Trophoblast cell (in vitro differentiated cells and primary cell): ENCODE data around the gene NPDC1.
A peak's percentile ranks its signal among the peaks of the same experiment; 100 is the strongest.

Source experiments
- DNase-seq, 2 donors: peaks; one replicate each; pipeline ENCODE4 v3.0.0-alpha.2; 2016
- H2AFZ ChIP-seq: 2 replicates; pipeline ENCODE4 v1.6.1; 2013; ENCODE audit warnings: low read length, moderate library complexity, mild to moderate bottlenecking; ENCODE audit not compliant: insufficient read depth, poor library complexity
- H2AK5ac ChIP-seq: 2 replicates; pipeline ENCODE4 v1.6.1; 2013; ENCODE audit warnings: mild to moderate bottlenecking, low read length
- H2BK120ac ChIP-seq: 2 replicates; pipeline ENCODE4 v1.6.1; 2013; ENCODE audit warnings: low read length, mild to moderate bottlenecking, moderate library complexity; ENCODE audit not compliant: insufficient read depth, poor library complexity
- H2BK12ac ChIP-seq: 2 replicates; pipeline ENCODE4 v1.6.1; 2013; ENCODE audit warnings: mild to moderate bottlenecking, low read length, moderate library complexity
- H2BK5ac ChIP-seq: 2 replicates; pipeline ENCODE4 v1.6.1; 2013; ENCODE audit warnings: low read length, low read depth, moderate library complexity, mild to moderate bottlenecking; ENCODE audit not compliant: poor library complexity
- H3K14ac ChIP-seq: 2 replicates; pipeline ENCODE4 v1.6.1; 2013; ENCODE audit warnings: mild to moderate bottlenecking, low read length
- H3K18ac ChIP-seq: 2 replicates; pipeline ENCODE4 v1.6.1; 2013; ENCODE audit warnings: mild to moderate bottlenecking, low read length
- H3K23ac ChIP-seq: 2 replicates; pipeline ENCODE4 v1.6.1; 2013; ENCODE audit warnings: low read length
- H3K27ac ChIP-seq: 2 replicates; pipeline ENCODE4 v1.5.1; 2013; ENCODE audit warnings: low read depth, mild to moderate bottlenecking, inconsistent platforms, low read length, moderate library complexity
- H3K27me3 ChIP-seq: 2 replicates; pipeline ENCODE4 v1.6.1; 2013; ENCODE audit warnings: inconsistent platforms, mild to moderate bottlenecking, low read length, moderate library complexity; ENCODE audit not compliant: insufficient read depth
- H3K36me3 ChIP-seq, 2 experiments: 1 replicate in 1 of 2; 2 replicates in 1 of 2; pipeline ENCODE4 v1.6.1; 2013; ENCODE audit warnings: low read length in 2 of 2, mild to moderate bottlenecking in 2 of 2, moderate library complexity in 1 of 2; ENCODE audit not compliant: insufficient read depth in 2 of 2, control insufficient read depth in 1 of 2
- H3K4ac ChIP-seq: 2 replicates; pipeline ENCODE4 v1.6.1; 2013; ENCODE audit warnings: low read depth, mild to moderate bottlenecking, low read length, moderate library complexity
- H3K4me1 ChIP-seq, 2 experiments: 1 replicate in 1 of 2; 2 replicates in 1 of 2; pipeline ENCODE4 v1.6.1; 2013; ENCODE audit warnings: low read length in 2 of 2, mild to moderate bottlenecking in 2 of 2, moderate library complexity in 1 of 2; ENCODE audit not compliant: insufficient read depth in 2 of 2, control insufficient read depth in 1 of 2
- H3K4me2 ChIP-seq: 2 replicates; pipeline ENCODE4 v1.6.1; 2013; ENCODE audit warnings: inconsistent platforms, mild to moderate bottlenecking, low read length, moderate library complexity
- H3K4me3 ChIP-seq: 2 replicates; pipeline ENCODE4 v1.5.1; 2013; ENCODE audit warnings: mild to moderate bottlenecking, low read depth, low read length, inconsistent platforms
- H3K79me1 ChIP-seq: one replicate; pipeline ENCODE4 v1.6.1; 2013; ENCODE audit warnings: low read length
- H3K79me2 ChIP-seq: 2 replicates; pipeline ENCODE4 v1.6.1; 2013; ENCODE audit warnings: low read length, mild to moderate bottlenecking; ENCODE audit not compliant: control insufficient read depth, insufficient read depth, poor library complexity
- H3K9ac ChIP-seq: 2 replicates; pipeline ENCODE4 v1.6.1; 2013; ENCODE audit warnings: mild to moderate bottlenecking, low read length
- H3K9me3 ChIP-seq: 2 replicates; pipeline ENCODE4 v1.6.1; 2013; ENCODE audit warnings: low read depth, mild to moderate bottlenecking, control low read depth, inconsistent platforms, low read length; ENCODE audit not compliant: insufficient read depth
- H4K12ac ChIP-seq: 2 replicates; pipeline ENCODE4 v1.6.1; 2013; ENCODE audit warnings: low read depth, mild to moderate bottlenecking, low read length, moderate library complexity
- H4K8ac ChIP-seq: 2 replicates; pipeline ENCODE4 v1.6.1; 2013; ENCODE audit warnings: low read depth, mild to moderate bottlenecking, low read length, moderate library complexity
- H4K91ac ChIP-seq: one replicate; pipeline ENCODE4 v1.6.1; 2013; ENCODE audit warnings: low read depth, mild to moderate bottlenecking, low read length, moderate library complexity
- WGBS: extraction: QIAGEN DNeasy Blood & Tissue Kit; methylation state at CpG from one replicate; pipeline ENCODE4 v1.1.7; 2013; ENCODE audit warnings: missing lambda C conversion rate; ENCODE audit not compliant: insufficient read length, insufficient coverage; ENCODE audit errors: extremely low coverage; 5-methylcytosine and 5-hydroxymethylcytosine counted together

The NPDC1 gene

GRCh38 chr9:136996361-136997292 lies 49.4 kb downstream of the NPDC1 start, which contains the start of gene CLIC3:
TSS of gene CLIC3 (minus strand) at chr9:136996568. CDS start at chr9:136996543, 25 bp downstream.
- H2BK120ac ChIP-seq: peak within 1 kb of the TSS; percentile 80
- peak within 1 kb of the TSS; percentile 85 for H2BK12ac ChIP-seq
- no CpG with 5 or more reads among the region's 35 CpGs for WGBS
- peak within 1 kb of the TSS; percentile 86 for H3K14ac ChIP-seq
- peak within 1 kb of the TSS; percentile 84 for H4K8ac ChIP-seq
- DNase-seq: peak; percentile 87 to 92
- H2BK5ac ChIP-seq: peak within 1 kb of the TSS; percentile 83
- H3K79me1 ChIP-seq: peaks cover 46% of the 10 kb centered on the region
- peak within 1 kb of the TSS; percentile 80 for H4K12ac ChIP-seq
- peak within 1 kb of the TSS; percentile 57 for H3K4me2 ChIP-seq
- peak within 1 kb of the TSS; percentile 19 for H3K9ac ChIP-seq
- peaks cover 15 to 21% of the 10 kb centered on the region in 2 experiments for H3K36me3 ChIP-seq
- H2AK5ac ChIP-seq: peak within 1 kb of the TSS; percentile 96
- H3K18ac ChIP-seq: peak within 1 kb of the TSS; percentile 86
- H3K79me2 ChIP-seq: peaks cover 15% of the 10 kb centered on the region
- H3K4ac ChIP-seq: peak within 1 kb of the TSS; percentile 61
- no peaks in the 10 kb centered on the region for H3K9me3 ChIP-seq
- H3K23ac ChIP-seq: no peak within 1 kb of the TSS
- H4K91ac ChIP-seq: peak within 1 kb of the TSS; percentile 89
- peaks cover 44 to 60% of the 10 kb centered on the region in 2 experiments for H3K4me1 ChIP-seq
- no peaks in the 10 kb centered on the region for H3K27me3 ChIP-seq
- peak within 1 kb of the TSS; percentile 63 for H3K27ac ChIP-seq
- H3K4me3 ChIP-seq: peak within 1 kb of the TSS; percentile 17
- H2AFZ ChIP-seq: peak within 1 kb of the TSS; percentile 56

DNA sequence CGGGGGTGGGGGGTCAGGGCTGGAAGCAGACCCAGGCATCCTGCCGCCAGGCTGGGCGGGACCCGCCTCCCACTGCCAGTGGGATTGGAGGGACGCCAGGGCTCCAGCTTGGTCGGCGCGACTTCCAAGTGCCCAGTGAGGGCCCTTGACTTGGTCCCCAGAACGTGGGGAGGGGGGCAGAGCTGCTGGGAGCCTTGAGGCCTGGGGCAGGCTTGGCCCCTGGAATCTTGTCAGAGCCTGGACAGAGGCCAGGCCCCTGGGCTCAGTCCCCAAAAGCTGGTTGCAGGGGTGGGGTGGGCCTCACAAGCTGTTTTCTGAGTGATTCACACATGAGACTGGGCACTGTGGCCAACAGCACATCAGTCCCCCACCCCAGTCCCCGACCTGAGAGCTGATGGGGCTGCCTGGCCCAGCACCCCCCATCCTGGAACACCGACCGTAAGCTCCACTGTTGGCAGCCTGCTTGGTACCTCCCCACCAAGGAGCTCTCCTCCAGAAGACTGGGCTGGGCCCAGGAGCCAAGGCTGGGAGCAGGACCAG lies 50.1 kb downstream of the NPDC1 start:
- peak overlapping the region; percentile 84 for H4K8ac ChIP-seq
- H3K14ac ChIP-seq: peak overlapping the region; percentile 86
- H3K27ac ChIP-seq: peak overlapping the region; percentile 63
- peak overlapping the region; percentile 83 for H3K18ac ChIP-seq
- peak overlapping the region; percentile 61 for H3K4ac ChIP-seq
- H2BK12ac ChIP-seq: peak overlapping the region; percentile 79
- WGBS: no CpG with 5 or more reads among the region's 12 CpGs
- peaks cover 15% of the 10 kb centered on the region for H3K79me2 ChIP-seq
- peak overlapping the region; percentile 83 for H2BK5ac ChIP-seq
- peak overlapping the region; percentile 19 for H3K9ac ChIP-seq
- H3K4me2 ChIP-seq: peak overlapping the region; percentile 57
- H2AK5ac ChIP-seq: peak overlapping the region; percentile 96
- peaks cover 44 to 60% of the 10 kb centered on the region in 2 experiments for H3K4me1 ChIP-seq
- no peak overlapping the region for H3K23ac ChIP-seq
- no peak overlapping the region for H3K4me3 ChIP-seq
- peak overlapping the region; percentile 30 for H2AFZ ChIP-seq
- no peaks in the 10 kb centered on the region for H3K9me3 ChIP-seq
- peaks cover 46% of the 10 kb centered on the region for H3K79me1 ChIP-seq
- H2BK120ac ChIP-seq: peak overlapping the region; percentile 57
- H3K36me3 ChIP-seq: peaks cover 15 to 21% of the 10 kb centered on the region in 2 experiments
- no peak for DNase-seq
- H3K27me3 ChIP-seq: no peaks in the 10 kb centered on the region
- peak overlapping the region; percentile 88 for H4K91ac ChIP-seq
- peak overlapping the region; percentile 80 for H4K12ac ChIP-seq

DNA sequence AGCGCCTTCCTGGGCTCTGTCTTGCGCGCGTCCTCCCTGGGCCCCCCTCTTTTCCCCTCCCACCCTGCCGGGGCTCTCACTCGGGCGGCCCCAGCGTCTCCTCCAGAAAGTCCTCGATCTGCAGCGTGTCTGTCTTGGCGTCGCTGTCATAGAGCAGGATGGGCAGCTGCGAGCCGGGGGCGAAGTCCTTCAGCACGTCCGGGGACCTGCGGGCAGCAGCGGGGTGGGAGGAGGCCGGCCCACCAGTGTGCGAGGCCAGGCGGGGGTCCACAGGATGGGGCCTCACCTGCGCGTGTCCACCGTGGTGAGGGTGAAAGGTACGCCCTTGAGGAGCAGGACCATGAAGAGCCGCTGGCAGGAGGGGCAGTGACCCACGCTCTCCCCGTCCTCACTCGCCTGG lies 50.6 kb downstream of the NPDC1 start:
- H2BK120ac ChIP-seq: peak overlapping the region; percentile 43
- no peak overlapping the region for H3K27ac ChIP-seq
- H3K4me3 ChIP-seq: no peak overlapping the region
- no peak overlapping the region for H3K4ac ChIP-seq
- peaks cover 15% of the 10 kb centered on the region for H3K79me2 ChIP-seq
- peaks cover 3% of the 10 kb centered on the region for H3K9me3 ChIP-seq
- H2BK12ac ChIP-seq: no peak overlapping the region
- no peak for DNase-seq
- H3K27me3 ChIP-seq: no peaks in the 10 kb centered on the region
- H3K14ac ChIP-seq: no peak overlapping the region
- H4K8ac ChIP-seq: peak overlapping the region; percentile 40
- H3K4me2 ChIP-seq: no peak overlapping the region
- no peak overlapping the region for H4K12ac ChIP-seq
- H3K79me1 ChIP-seq: peaks cover 44% of the 10 kb centered on the region
- H3K36me3 ChIP-seq: peaks cover 15 to 21% of the 10 kb centered on the region in 2 experiments
- peak overlapping the region; percentile 74 for H2AK5ac ChIP-seq
- H2BK5ac ChIP-seq: no peak overlapping the region
- no peak overlapping the region for H4K91ac ChIP-seq
- H3K18ac ChIP-seq: peak overlapping the region; percentile 30
- H3K23ac ChIP-seq: no peak overlapping the region
- H2AFZ ChIP-seq: no peak overlapping the region
- no CpG with 5 or more reads among the region's 30 CpGs for WGBS
- peaks cover 43 to 57% of the 10 kb centered on the region in 2 experiments for H3K4me1 ChIP-seq
- H3K9ac ChIP-seq: no peak overlapping the region

- Histone ChIP-seq H3K4me2 (no peak overlapping the region), H4K91ac (no peak overlapping the region), H2BK12ac (no peak overlapping the region), H3K4me1 (peaks cover 40 to 54% of the 10 kb centered on the region in 2 experiments), H3K14ac (no peak overlapping the region), H2AK5ac (no peak overlapping the region), H3K18ac (no peak overlapping the region), H2AFZ (no peak overlapping the region), H4K8ac (no peak overlapping the region), H3K4me3 (no peak overlapping the region), H3K9me3 (peaks cover 3% of the 10 kb centered on the region), H2BK5ac (no peak overlapping the region), H4K12ac (no peak overlapping the region), H3K79me2 (peaks cover 15% of the 10 kb centered on the region), H3K27ac (no peak overlapping the region), H3K23ac (no peak overlapping the region), H3K27me3 (no peaks in the 10 kb centered on the region), H2BK120ac (no peak overlapping the region), H3K36me3 (peaks cover 15 to 21% of the 10 kb centered on the region in 2 experiments), H3K9ac (no peak overlapping the region), H3K4ac (no peak overlapping the region), H3K79me1 (peaks cover 42% of the 10 kb centered on the region)
- whole genome bisulfite sequencing: no CpG with 5 or more reads among the region's 40 CpGs
- peak in 1 of 2 donors; percentile 48 for DNase-seq
Observed at GRCh38 chr9:136994888-136995230, 51.1 kb downstream of the NPDC1 start.
